Epithelial cell of alveolus of lung (primary cell): ENCODE results near the gene MUC15. TPM values are rescaled to one million over a fixed set of nuclear protein-coding genes. Genes with fewer than 3 reads are reported as not detected.

Experiments
- total RNA-seq: library from RNA; depleted of rRNA; stranded (reverse); fragments of >200 nt; gene quantifications from 2 replicates; pipeline ENCODE4 v1.2.1, GENCODE V29; 2015

MUC15 gene, protein sequence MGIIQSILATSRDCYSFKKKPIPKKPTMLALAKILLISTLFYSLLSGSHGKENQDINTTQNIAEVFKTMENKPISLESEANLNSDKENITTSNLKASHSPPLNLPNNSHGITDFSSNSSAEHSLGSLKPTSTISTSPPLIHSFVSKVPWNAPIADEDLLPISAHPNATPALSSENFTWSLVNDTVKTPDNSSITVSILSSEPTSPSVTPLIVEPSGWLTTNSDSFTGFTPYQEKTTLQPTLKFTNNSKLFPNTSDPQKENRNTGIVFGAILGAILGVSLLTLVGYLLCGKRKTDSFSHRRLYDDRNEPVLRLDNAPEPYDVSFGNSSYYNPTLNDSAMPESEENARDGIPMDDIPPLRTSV
- not detected in 2 replicates for total RNA-seq

DNA sequence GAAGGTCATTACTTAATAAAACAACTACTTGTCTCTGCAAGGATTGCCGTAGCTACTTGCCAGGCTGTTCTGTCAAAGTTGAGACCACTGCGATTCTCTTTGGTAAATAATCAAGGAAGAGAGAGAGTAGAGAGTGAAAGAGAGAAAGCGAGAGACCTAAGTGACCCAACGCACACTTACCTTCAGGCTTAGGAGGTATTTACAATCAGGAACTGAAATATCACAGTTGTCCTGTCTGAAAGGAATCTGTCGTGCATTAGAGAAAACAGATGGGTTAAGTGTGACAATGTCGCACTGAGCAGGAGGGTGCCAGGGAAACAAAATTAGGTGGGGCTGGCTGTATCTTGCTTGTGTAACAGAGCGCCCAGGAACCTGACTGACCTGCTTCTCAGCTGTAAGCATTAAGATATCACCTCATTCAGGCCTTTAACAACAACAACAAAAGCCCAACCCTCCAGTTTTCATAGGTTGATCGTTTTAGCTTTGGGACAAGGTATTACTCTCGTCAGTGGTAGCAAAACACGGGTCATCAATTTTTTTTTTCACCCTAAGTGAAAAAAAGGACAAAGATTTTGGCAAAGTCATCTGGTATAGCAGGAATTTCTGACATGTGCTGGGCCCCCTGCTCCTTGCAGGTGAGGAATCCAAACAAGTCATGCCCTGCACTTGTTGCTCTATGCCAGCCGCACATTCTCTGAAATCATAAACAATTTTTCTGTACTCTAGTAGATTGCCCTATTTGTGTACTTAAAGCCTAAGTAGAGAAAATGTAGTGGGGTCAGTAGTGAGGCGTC is at the start of gene MUC15:
Gene MUC15 (minus strand): TSS at position 403 of the 794 bp plus-strand sequence. CDS start 5,169 bp downstream, outside the sequence.

Other genes with a start within 250 kb of the MUC15 start
- gene ANO3, start 240.1 kb downstream of the MUC15 start, total RNA-seq, result 0.39 and 0.56 TPM in 2 replicates
- not detected in 2 replicates for gene SLC5A12, start 149.8 kb upstream of the MUC15 start, total RNA-seq